A673 (cell line): ENCODE measurements around the gene GPLD1.

Source experiments
- EZH2 ChIP-seq: fragments of 200-600 bp; sonication (generic); IDR thresholded peaks from 2 replicates; pipeline ENCODE4 v1.6.1; 2017; ENCODE audit warnings: borderline replicate concordance, low read depth, mild to moderate bottlenecking, mixed read lengths, antibody characterized with exemption, low read length; ENCODE audit not compliant: poor library complexity, severe bottlenecking
- TF ChIP-seq, protein P1 (sequence below): fragments of 300-800, 200-600 bp; sonication (generic); conservative IDR thresholded peaks from 2 replicates; pipeline ENCODE4 v1.5.1; 2017; ENCODE audit warnings: low read depth, mild to moderate bottlenecking, antibody characterized with exemption, low read length, moderate library complexity, mixed read lengths

DNA sequence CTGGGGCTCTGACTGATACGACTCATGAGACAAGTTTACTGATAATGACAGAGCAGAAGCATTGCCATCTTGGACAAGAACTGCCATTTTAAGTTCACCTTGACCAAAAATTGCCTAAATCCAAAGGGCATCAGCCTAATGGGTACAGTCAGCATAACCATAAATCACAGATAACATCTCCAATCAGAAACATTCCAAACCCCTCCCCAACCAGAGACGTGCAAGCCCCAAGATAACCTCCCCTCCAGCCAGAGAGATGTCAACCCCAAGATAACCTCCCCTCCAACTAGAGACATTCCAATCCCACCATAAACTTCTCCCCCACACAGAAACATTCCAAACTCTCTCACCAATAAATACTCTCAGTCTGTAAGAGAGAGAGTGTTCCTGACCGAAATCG, 10.5 kb downstream of the GPLD1 start:
- no peak for TF ChIP-seq EZH2
- TF ChIP-seq, protein P1, sequence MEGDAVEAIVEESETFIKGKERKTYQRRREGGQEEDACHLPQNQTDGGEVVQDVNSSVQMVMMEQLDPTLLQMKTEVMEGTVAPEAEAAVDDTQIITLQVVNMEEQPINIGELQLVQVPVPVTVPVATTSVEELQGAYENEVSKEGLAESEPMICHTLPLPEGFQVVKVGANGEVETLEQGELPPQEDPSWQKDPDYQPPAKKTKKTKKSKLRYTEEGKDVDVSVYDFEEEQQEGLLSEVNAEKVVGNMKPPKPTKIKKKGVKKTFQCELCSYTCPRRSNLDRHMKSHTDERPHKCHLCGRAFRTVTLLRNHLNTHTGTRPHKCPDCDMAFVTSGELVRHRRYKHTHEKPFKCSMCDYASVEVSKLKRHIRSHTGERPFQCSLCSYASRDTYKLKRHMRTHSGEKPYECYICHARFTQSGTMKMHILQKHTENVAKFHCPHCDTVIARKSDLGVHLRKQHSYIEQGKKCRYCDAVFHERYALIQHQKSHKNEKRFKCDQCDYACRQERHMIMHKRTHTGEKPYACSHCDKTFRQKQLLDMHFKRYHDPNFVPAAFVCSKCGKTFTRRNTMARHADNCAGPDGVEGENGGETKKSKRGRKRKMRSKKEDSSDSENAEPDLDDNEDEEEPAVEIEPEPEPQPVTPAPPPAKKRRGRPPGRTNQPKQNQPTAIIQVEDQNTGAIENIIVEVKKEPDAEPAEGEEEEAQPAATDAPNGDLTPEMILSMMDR, result no peak
